Activated CD4-positive, alpha-beta T cell treated with anti-CD3 and anti-CD28 coated beads, Interleukin-2, amount 50 U/mL, for 48 hours (primary cell): ENCODE results near the gene CDC42EP2.

Source experiments
- DNase-seq, 2 experiments: peaks; one replicate each; pipeline ENCODE4 v3.0.0-alpha.2; 2020

CDC42EP2 gene

GRCh38 chr11:65362320-65362931, 47.8 kb downstream of the CDC42EP2 start:
- DNase-seq = no peak

GRCh38 chr11:65362966-65363365, 48.3 kb downstream of the CDC42EP2 start:
- no peak for DNase-seq

- no peak for DNase-seq
Measured at GRCh38 chr11:65363770-65364169, 49.1 kb downstream of the CDC42EP2 start.

- peak in 1 of 2 experiments; percentile 25 for DNase-seq
Measured at GRCh38 chr11:65366340-65366773, 51.7 kb downstream of the CDC42EP2 start.

- DNase-seq = no peak
Measured at GRCh38 chr11:65370659-65371049, 56.0 kb downstream of the CDC42EP2 start.
